Measurements from ENCODE around the gene TBL1X.

Gene TBL1X

DNA sequence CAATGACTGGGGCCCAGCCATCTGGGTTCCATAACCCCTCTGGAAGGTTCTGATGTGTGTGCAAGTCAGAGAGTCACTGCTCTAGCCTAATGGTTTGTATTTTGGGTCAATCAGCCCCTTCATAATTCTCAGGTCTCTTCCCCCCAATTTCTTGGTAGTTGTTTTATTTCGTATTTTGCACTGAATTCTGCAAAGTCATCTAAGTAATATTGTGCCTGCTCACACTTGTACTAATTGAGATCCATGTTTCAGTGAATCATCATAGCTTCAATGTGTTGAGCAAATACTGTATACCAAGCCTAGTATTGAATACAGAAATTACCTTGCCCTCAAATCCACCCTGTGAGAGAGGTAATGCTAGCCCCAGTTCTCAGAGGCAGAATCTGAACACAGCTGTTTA is 28.0 kb upstream of the TBL1X start:
- TF ChIP-seq, protein P1, sequence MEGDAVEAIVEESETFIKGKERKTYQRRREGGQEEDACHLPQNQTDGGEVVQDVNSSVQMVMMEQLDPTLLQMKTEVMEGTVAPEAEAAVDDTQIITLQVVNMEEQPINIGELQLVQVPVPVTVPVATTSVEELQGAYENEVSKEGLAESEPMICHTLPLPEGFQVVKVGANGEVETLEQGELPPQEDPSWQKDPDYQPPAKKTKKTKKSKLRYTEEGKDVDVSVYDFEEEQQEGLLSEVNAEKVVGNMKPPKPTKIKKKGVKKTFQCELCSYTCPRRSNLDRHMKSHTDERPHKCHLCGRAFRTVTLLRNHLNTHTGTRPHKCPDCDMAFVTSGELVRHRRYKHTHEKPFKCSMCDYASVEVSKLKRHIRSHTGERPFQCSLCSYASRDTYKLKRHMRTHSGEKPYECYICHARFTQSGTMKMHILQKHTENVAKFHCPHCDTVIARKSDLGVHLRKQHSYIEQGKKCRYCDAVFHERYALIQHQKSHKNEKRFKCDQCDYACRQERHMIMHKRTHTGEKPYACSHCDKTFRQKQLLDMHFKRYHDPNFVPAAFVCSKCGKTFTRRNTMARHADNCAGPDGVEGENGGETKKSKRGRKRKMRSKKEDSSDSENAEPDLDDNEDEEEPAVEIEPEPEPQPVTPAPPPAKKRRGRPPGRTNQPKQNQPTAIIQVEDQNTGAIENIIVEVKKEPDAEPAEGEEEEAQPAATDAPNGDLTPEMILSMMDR (IDR thresholded peaks at IDR 0.05), result no peak
- Histone ChIP-seq H2AFZ (no peak overlapping the region), H3K9me3 (ENCODE audit: control insufficient read depth, low read length) (no peaks in the 10 kb centered on the region), H3K4me1 (no peaks in the 10 kb centered on the region), H3K4me3 (ENCODE audit: low read depth, low read length) (no peak overlapping the region), H3K79me2 (no peaks in the 10 kb centered on the region), H3K27me3 (ENCODE audit: control insufficient read depth, insufficient read depth, low read length) (no peaks in the 10 kb centered on the region), H3K4me2 (ENCODE audit: low read length) (no peak overlapping the region), H3K9ac (no peak overlapping the region), H3K36me3 (ENCODE audit: control insufficient read depth, insufficient read depth, low read length) (no peaks in the 10 kb centered on the region), H3K27ac (no peak overlapping the region)

DNA sequence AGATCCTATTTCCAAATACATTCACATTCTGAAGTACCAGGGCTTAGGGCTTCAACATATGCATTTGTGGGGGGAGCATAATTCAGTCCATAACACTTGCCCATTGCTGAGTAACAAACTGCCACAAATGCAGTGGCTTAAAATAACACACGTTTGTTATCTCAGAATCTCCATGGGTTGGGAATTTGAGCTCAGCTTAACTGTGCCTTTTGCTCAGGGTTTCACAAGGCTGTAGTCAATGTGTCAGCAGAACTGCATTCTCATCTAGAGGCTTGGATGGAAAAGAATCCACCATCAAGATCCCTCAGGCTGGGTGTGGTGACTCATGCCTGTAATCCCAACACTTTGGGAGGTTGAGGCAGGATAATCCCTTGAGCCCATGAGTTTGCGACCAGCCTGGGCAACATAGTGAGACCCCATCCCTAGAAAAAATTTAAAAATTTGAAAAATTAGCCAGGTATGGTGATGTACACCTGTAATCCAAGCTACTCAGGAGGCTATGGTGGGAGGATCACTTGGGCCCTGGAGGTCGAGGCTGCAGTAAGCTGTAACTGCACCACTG is 25.8 kb upstream of the TBL1X start:
- Histone ChIP-seq H3K4me1 (no peaks in the 10 kb centered on the region), H3K79me2 (no peaks in the 10 kb centered on the region), H3K4me3 (ENCODE audit: low read depth, low read length) (no peak overlapping the region), H3K9me3 (ENCODE audit: control insufficient read depth, low read length) (no peaks in the 10 kb centered on the region), H3K27me3 (ENCODE audit: control insufficient read depth, insufficient read depth, low read length) (no peaks in the 10 kb centered on the region), H2AFZ (no peak overlapping the region), H3K27ac (no peak overlapping the region), H3K4me2 (ENCODE audit: low read length) (no peak overlapping the region), H3K9ac (no peak overlapping the region), H3K36me3 (ENCODE audit: control insufficient read depth, insufficient read depth, low read length) (no peaks in the 10 kb centered on the region)
- TF ChIP-seq, protein P1 (IDR thresholded peaks at IDR 0.05), result no peak

DNA sequence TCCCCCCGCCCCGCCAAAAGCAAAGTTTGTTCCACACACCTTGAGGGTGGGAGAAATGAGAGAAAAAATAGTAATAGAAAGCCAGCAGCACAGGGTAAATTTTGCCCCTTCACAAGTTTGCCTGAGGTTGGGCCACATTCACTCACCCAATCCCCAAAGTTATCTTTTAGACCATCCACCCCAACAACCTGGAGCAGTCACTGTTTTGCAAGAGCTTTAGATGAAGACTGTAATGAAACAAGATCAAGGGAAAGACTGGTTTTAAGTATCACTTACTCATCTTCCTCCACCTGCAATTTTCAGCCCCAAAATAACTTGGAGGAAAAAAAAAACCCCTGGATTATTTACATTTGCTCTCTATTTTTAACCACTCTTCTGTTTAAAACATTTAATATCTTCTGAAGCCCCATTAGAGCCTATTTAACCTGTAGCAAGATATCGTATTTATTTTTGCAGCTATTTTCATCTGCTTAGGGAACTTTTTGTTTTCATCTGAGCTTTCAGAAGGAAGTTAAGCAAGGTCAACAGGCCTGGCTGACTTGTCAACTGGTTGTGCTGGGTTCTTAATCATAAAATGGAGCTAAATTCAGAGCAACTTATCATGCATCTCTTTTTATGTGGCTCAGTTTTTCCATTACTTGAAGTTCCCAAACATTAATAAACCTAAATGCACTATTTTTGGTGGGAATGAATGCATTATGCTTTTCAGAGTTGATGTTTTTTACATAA is 24.6 kb upstream of the TBL1X start:
- Histone ChIP-seq H3K9me3 (ENCODE audit: control insufficient read depth, low read length) (no peaks in the 10 kb centered on the region), H3K27me3 (ENCODE audit: control insufficient read depth, insufficient read depth, low read length) (no peaks in the 10 kb centered on the region), H3K79me2 (no peaks in the 10 kb centered on the region), H3K4me1 (no peaks in the 10 kb centered on the region), H3K27ac (no peak overlapping the region), H3K36me3 (ENCODE audit: control insufficient read depth, insufficient read depth, low read length) (no peaks in the 10 kb centered on the region), H3K9ac (no peak overlapping the region), H3K4me3 (ENCODE audit: low read depth, low read length) (no peak overlapping the region), H3K4me2 (ENCODE audit: low read length) (no peak overlapping the region), H2AFZ (peak overlapping the region; percentile 5)
- TF ChIP-seq, protein P1 (IDR thresholded peaks at IDR 0.05), result no peak

DNA sequence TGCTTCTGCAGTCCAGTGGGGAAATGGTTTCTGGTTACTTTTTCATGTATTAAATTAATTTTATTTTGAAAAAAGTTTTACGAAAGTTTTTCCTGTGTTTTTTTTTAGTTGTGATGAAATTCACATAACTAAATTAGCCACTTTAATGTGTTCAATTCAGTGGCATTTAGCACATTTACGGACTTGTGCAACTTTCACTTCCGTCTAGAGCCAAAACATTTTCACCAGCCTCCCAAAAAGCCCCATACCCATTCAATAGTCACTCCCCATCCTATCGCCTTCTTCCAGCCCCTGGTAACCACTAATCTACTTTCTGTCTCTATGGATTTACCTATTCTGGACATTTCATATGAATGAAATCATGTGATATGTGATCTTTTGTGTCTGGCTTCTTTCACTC is 22.8 kb upstream of the TBL1X start:
- H3K4me3 ChIP-seq (ENCODE audit: low read depth, low read length), result no peak overlapping the region
- H3K27ac ChIP-seq, result no peak overlapping the region
- no peak overlapping the region for H3K4me2 ChIP-seq (ENCODE audit: low read length)
- no peak overlapping the region for H3K9ac ChIP-seq
- no peaks in the 10 kb centered on the region for H3K36me3 ChIP-seq (ENCODE audit: control insufficient read depth, insufficient read depth, low read length)
- H3K79me2 ChIP-seq, result no peaks in the 10 kb centered on the region
- H3K9me3 ChIP-seq (ENCODE audit: control insufficient read depth, low read length), result no peaks in the 10 kb centered on the region
- H3K27me3 ChIP-seq (ENCODE audit: control insufficient read depth, insufficient read depth, low read length), result no peaks in the 10 kb centered on the region
- H3K4me1 ChIP-seq, result no peaks in the 10 kb centered on the region
- no peak overlapping the region for H2AFZ ChIP-seq
- TF ChIP-seq, protein P1 (IDR thresholded peaks at IDR 0.05), result no peak

DNA sequence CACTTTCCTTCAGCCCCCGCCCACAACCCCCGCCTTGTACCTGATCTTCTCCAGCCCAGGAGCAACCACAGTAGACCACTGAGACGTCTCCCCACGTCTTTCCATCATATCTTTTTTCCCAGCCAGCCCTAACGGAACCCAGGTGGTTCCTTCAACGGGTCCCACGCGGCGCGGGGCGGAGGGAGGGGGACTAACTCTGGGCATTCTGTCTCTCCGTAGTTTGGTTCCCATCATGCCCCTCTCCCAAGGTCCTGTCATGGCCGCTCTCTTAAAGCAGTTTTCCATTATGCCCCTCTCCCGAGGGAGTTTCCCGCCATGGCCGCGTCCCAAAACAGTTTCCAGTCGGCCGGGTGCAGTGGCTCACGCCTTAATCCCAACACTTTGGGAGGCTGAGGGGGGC is 21.5 kb upstream of the TBL1X start:
- H3K9ac ChIP-seq, result no peak overlapping the region
- H3K4me1 ChIP-seq, result no peaks in the 10 kb centered on the region
- no peaks in the 10 kb centered on the region for H3K9me3 ChIP-seq (ENCODE audit: control insufficient read depth, low read length)
- no peak overlapping the region for H3K4me3 ChIP-seq (ENCODE audit: low read depth, low read length)
- TF ChIP-seq, protein P1 (IDR thresholded peaks at IDR 0.05), result no peak
- no peaks in the 10 kb centered on the region for H3K79me2 ChIP-seq
- no peak overlapping the region for H3K4me2 ChIP-seq (ENCODE audit: low read length)
- H2AFZ ChIP-seq, result no peak overlapping the region
- no peaks in the 10 kb centered on the region for H3K36me3 ChIP-seq (ENCODE audit: control insufficient read depth, insufficient read depth, low read length)
- no peaks in the 10 kb centered on the region for H3K27me3 ChIP-seq (ENCODE audit: control insufficient read depth, insufficient read depth, low read length)
- no peak overlapping the region for H3K27ac ChIP-seq
